Memory B cell (primary cell): ENCODE measurements around the gene TTC28.

ENCODE experiments used
- ATAC-seq: fragments of 150-1000 bp; cut with Tn5 transposase; 2 replicates; pipeline ENCODE4 v1.10.0; 2021; ENCODE audit warnings: low read depth, mild to moderate bottlenecking, moderate library complexity
- DNase-seq, 2 donors: peaks; one replicate each; pipeline ENCODE4 v3.0.0; 2022; ENCODE audit warnings: low spot score in 2 of 2
- H3K27ac Mint-ChIP-seq: one replicate; pipeline ENCODE4 v1.8.0; 2022; ENCODE audit warnings: mild to moderate bottlenecking, moderate library complexity, mixed read lengths
- H3K27me3 Mint-ChIP-seq: one replicate; pipeline ENCODE4 v1.8.0; 2022; ENCODE audit warnings: mixed read lengths
- H3K36me3 Mint-ChIP-seq: one replicate; pipeline ENCODE4 v1.8.0; 2022; ENCODE audit warnings: mild to moderate bottlenecking, mixed read lengths
- H3K4me1 Mint-ChIP-seq: one replicate; pipeline ENCODE4 v1.8.0; 2022; ENCODE audit warnings: mixed read lengths
- H3K4me3 Mint-ChIP-seq: one replicate; pipeline ENCODE4 v1.8.0; 2022; ENCODE audit warnings: mild to moderate bottlenecking, moderate library complexity, mixed read lengths
- H3K9me3 Mint-ChIP-seq: one replicate; pipeline ENCODE4 v1.8.0; 2022; ENCODE audit warnings: mixed read lengths

Gene TTC28

DNA sequence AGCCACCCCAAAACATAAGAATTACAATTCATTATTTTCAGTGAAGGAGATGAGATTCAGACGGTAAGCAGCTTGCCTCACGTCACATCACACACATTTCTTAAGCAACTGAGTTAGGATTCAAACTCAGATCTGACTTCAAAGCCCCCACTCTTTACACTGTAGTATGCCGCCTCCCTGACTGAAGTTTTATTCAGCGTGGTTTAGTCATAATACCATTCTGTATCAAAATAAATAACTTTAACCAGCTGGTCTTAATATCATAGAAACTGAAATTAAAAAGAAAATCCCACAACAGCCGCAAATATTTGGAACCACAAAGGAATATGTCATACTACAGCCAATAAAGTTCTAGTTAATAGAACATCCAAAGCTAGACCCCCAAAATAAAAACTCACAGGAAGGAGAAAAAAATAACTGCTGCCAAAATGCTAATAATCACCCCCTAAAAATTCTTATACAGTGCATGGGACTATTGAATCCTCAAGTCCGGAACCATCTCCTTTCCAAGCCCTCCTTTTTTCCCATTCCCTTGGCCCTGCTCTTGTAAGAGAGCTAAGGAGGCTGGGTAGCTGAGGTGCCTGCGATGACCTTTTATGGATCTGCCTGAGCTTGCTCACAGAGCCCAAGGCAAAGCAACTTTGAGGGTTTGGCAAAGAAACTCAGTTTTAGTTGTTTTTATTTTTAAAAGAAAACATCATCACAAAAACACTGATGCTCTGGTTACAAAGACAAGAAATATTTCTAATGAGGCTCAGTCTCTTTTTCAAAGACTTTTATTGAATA lies 334.5 kb downstream of the TTC28 start:
- Mint-ChIP-seq H3K4me1 (no peaks in the 10 kb centered on the region), H3K36me3 (no peaks in the 10 kb centered on the region), H3K9me3 (peaks cover 2% of the 10 kb centered on the region), H3K27ac (no peak overlapping the region), H3K4me3 (no peak overlapping the region), H3K27me3 (peaks cover 3% of the 10 kb centered on the region)
- ATAC-seq, result no peak
- DNase-seq, result no peak

DNA sequence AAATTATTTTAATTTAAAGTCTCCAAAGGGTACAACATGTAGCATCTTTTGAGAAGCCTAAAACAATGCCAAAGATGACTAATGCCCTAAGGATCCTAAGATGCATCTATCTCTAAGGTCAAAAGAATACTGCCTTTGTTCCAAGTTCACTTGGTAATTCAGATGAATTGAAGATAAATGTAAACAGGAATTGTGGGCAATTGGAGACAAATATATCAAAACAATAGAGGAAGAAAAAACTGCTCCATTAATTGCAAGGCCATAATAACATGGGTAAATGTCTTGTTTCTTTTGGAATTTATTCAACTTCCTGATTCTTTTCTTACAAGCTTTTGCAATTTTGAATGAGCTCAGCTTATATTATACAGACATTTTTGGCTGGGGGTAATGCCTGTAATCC lies 338.6 kb downstream of the TTC28 start:
- Mint-ChIP-seq H3K27me3 (peaks cover 8% of the 10 kb centered on the region), H3K4me3 (no peak overlapping the region), H3K36me3 (peaks cover 2% of the 10 kb centered on the region), H3K9me3 (no peaks in the 10 kb centered on the region), H3K4me1 (no peaks in the 10 kb centered on the region), H3K27ac (no peak overlapping the region)
- no peak for ATAC-seq
- DNase-seq, result no peak

- Mint-ChIP-seq H3K4me3 (no peak overlapping the region), H3K27me3 (peaks cover 2% of the 10 kb centered on the region), H3K4me1 (no peaks in the 10 kb centered on the region), H3K36me3 (no peaks in the 10 kb centered on the region), H3K27ac (no peak overlapping the region), H3K9me3 (peaks cover 5% of the 10 kb centered on the region)
- no peak for ATAC-seq
- DNase-seq, result no peak
Measured at GRCh38 chr22:28333088-28333487, 346.6 kb downstream of the TTC28 start.

- H3K27me3 Mint-ChIP-seq, result peaks cover 2% of the 10 kb centered on the region
- ATAC-seq (no peak), DNase-seq (no peak)
- H3K36me3 Mint-ChIP-seq, result no peaks in the 10 kb centered on the region
- H3K4me3 Mint-ChIP-seq, result no peak overlapping the region
- H3K9me3 Mint-ChIP-seq, result peaks cover 5% of the 10 kb centered on the region
- no peak overlapping the region for H3K27ac Mint-ChIP-seq
- H3K4me1 Mint-ChIP-seq, result no peaks in the 10 kb centered on the region
Measured at GRCh38 chr22:28332410-28332809, 347.2 kb downstream of the TTC28 start.

GRCh38 chr22:28331695-28332094 lies 347.9 kb downstream of the TTC28 start:
- ATAC-seq, result no peak
- Mint-ChIP-seq H3K27me3 (peaks cover 2% of the 10 kb centered on the region), H3K36me3 (no peaks in the 10 kb centered on the region), H3K27ac (no peak overlapping the region), H3K4me1 (no peaks in the 10 kb centered on the region), H3K4me3 (no peak overlapping the region), H3K9me3 (peaks cover 5% of the 10 kb centered on the region)
- DNase-seq, result no peak

DNA sequence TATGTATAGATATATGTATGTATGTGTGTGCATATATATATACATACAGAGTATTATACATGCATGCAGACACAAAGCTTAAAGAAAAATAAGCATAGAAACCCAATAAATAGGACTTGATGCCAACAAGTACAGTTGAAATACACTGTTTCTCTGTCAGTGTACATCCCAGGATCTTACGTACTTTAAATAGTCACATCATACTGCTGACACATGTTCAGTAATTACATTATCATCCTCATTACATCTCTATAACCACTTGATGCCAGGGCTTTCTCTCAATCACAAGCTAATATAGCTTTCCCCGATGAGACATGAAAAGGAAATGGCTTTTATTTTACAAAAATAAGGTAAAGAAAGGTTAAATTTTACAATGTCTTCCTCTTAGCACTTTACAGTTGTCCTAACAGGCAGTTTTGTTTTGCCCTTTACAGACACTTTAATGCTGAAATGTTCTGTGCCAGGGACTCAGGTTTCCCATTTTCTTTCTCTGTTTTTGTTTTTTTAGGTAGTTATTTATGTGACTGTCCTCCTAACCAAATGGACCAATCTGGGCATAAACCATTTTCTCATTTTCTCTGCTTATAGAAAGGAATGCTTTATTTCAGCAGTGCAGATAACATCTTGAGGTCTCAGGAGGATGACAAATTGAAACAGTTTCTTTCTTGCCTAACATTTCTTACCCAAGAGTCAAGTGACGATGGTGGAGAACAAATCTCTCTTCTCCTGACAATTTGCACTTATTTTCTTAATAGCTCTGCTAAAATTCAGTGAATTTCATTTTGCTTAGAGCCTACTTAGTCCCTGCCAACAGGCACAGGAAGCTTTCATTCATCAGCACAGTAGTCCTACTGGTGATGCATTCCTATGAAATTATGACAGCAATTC lies 350.2 kb downstream of the TTC28 start:
- ATAC-seq, result no peak
- Mint-ChIP-seq H3K9me3 (peaks cover 1% of the 10 kb centered on the region), H3K36me3 (no peaks in the 10 kb centered on the region), H3K27me3 (no peaks in the 10 kb centered on the region), H3K4me1 (no peaks in the 10 kb centered on the region), H3K27ac (no peak overlapping the region), H3K4me3 (no peak overlapping the region)
- DNase-seq, result no peak

- Mint-ChIP-seq H3K4me1 (no peaks in the 10 kb centered on the region), H3K36me3 (no peaks in the 10 kb centered on the region), H3K9me3 (no peaks in the 10 kb centered on the region), H3K4me3 (no peak overlapping the region), H3K27ac (no peak overlapping the region), H3K27me3 (no peaks in the 10 kb centered on the region)
- DNase-seq, result no peak
- ATAC-seq, result no peak
Measured at GRCh38 chr22:28328756-28329155, 350.9 kb downstream of the TTC28 start.

DNA sequence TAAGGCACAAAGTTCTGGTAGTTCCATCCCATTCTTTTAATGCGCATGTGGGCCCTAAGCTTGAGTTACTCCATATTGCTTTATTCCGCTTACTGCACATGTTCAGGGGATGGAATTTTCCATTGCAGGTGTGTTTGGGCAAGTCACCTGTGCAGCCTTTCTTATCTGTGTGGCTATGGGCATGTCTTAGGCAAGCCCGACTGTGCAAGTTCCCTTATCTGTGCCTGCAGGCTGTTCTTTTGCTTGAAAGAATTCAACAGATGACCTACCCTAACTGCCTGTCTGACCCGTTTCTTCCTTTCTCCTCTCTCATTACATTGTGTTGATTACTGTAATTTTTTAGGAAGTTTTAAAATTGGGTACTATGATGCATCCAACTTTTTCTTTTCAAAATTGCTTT lies 363.6 kb downstream of the TTC28 start:
- H3K36me3 Mint-ChIP-seq, result no peaks in the 10 kb centered on the region
- H3K4me1 Mint-ChIP-seq, result no peaks in the 10 kb centered on the region
- H3K4me3 Mint-ChIP-seq, result no peak overlapping the region
- peaks cover 2% of the 10 kb centered on the region for H3K27me3 Mint-ChIP-seq
- ATAC-seq, result no peak
- no peak for DNase-seq
- no peak overlapping the region for H3K27ac Mint-ChIP-seq
- no peaks in the 10 kb centered on the region for H3K9me3 Mint-ChIP-seq

DNA sequence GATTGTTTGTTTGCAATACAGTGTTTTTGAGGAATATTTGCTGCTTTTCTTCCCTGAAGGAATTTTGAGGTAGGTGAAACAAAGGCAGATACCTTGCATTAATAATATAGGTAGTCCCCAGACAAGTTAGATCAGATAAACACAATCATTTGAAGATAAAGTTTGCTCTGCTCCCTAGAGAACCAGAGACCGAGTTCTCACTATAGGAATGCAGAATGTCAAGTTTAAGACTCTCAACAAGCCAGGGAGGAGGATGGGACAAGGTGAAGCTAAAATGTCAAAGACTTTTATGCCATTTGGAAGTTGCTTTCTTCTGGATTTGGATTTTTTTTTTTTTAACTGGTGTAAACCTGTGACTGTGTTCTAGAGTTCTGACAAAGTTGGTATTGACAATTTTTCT lies 364.7 kb downstream of the TTC28 start:
- H3K27ac Mint-ChIP-seq, result no peak overlapping the region
- no peaks in the 10 kb centered on the region for H3K36me3 Mint-ChIP-seq
- no peaks in the 10 kb centered on the region for H3K4me1 Mint-ChIP-seq
- no peak overlapping the region for H3K4me3 Mint-ChIP-seq
- no peak for DNase-seq
- H3K9me3 Mint-ChIP-seq, result no peaks in the 10 kb centered on the region
- no peak for ATAC-seq
- H3K27me3 Mint-ChIP-seq, result peaks cover 3% of the 10 kb centered on the region

DNA sequence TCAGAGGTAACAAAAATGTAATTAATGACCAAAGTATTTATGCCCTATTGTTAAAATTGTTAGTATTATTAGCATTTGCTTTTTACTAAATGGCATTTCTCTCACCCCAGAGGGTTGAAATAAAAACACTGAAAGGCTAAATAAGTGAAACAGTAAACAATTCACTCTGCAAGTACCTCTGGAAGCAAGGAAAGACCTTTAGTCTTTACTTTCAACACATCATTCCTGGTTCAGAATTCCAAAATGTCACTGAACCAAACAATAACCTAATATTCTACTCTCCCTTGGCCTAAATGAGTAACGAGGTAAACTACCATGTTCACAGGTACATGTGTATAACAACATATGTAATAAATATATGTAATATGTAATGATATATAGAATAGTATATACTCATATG lies 369.3 kb downstream of the TTC28 start:
- H3K9me3 Mint-ChIP-seq, result no peaks in the 10 kb centered on the region
- H3K27ac Mint-ChIP-seq, result no peak overlapping the region
- ATAC-seq (no peak), DNase-seq (no peak)
- H3K4me3 Mint-ChIP-seq, result no peak overlapping the region
- peaks cover 5% of the 10 kb centered on the region for H3K27me3 Mint-ChIP-seq
- H3K36me3 Mint-ChIP-seq, result no peaks in the 10 kb centered on the region
- H3K4me1 Mint-ChIP-seq, result no peaks in the 10 kb centered on the region

DNA sequence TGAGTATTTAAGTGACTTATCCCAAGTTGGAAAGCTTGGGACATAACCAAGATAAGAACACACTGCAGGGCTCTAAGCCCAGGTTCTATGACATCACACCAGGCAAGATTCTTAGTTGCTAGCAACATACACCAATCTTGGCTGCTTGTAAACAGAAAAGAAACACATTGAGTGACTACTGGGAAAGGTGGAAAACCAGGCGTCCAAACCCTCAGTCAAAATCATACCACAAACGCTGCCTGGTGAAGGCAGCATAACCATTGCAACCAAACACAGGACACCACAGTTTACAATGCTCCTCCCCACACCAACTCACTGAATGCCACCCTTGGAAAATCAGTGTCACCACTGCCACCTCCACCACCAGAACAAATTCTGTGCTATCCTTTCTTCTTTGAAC lies 379.9 kb downstream of the TTC28 start:
- DNase-seq, result no peak

GRCh38 chr22:28299309-28299708 lies 380.3 kb downstream of the TTC28 start:
- Mint-ChIP-seq H3K4me1 (peaks cover 4% of the 10 kb centered on the region), H3K27ac (no peak overlapping the region), H3K9me3 (no peaks in the 10 kb centered on the region), H3K27me3 (peaks cover 4% of the 10 kb centered on the region), H3K36me3 (no peaks in the 10 kb centered on the region), H3K4me3 (no peak overlapping the region)
- DNase-seq, result no peak
- ATAC-seq, result no peak

More for the DNA sequence above, 379.9 kb downstream of the TTC28 start:
- H3K36me3 Mint-ChIP-seq, result no peaks in the 10 kb centered on the region
- H3K4me3 Mint-ChIP-seq, result no peak overlapping the region
- H3K4me1 Mint-ChIP-seq, result peaks cover 4% of the 10 kb centered on the region
- ATAC-seq, result no peak
- H3K27ac Mint-ChIP-seq, result no peak overlapping the region
- H3K9me3 Mint-ChIP-seq, result no peaks in the 10 kb centered on the region
- H3K27me3 Mint-ChIP-seq, result peaks cover 4% of the 10 kb centered on the region

DNA sequence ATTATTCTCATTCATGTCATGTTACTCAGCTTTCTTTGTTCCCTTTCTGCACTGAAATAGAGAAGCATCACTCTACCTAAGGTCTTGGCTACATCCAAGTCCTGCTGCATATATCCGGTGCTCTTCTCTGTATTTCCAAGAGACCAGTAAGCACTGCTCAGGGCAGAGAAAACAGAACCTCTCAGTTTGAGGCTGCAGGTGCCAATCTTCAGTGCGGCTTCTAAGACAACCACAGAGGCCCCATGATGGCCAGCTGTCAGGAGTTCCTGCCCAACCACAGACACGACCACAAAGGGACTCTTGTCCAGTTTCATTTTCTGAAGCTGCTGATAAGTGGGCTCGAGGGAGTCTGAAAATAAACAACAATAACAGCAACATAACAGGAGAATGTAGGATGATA lies 382.1 kb downstream of the TTC28 start:
- Mint-ChIP-seq H3K9me3 (no peaks in the 10 kb centered on the region), H3K27me3 (peaks cover 6% of the 10 kb centered on the region), H3K36me3 (no peaks in the 10 kb centered on the region), H3K4me1 (peaks cover 4% of the 10 kb centered on the region), H3K4me3 (no peak overlapping the region), H3K27ac (no peak overlapping the region)
- ATAC-seq (no peak), DNase-seq (no peak)

- Mint-ChIP-seq H3K4me1 (peaks cover 4% of the 10 kb centered on the region), H3K27me3 (peaks cover 6% of the 10 kb centered on the region), H3K36me3 (no peaks in the 10 kb centered on the region), H3K27ac (no peak overlapping the region), H3K9me3 (no peaks in the 10 kb centered on the region), H3K4me3 (no peak overlapping the region)
- DNase-seq (no peak), ATAC-seq (no peak)
Measured at GRCh38 chr22:28296452-28296851, 383.2 kb downstream of the TTC28 start.
